Stimulated activated CD8-positive, alpha-beta memory T cell treated with anti-CD3 and anti-CD28 coated beads, Interleukin-7, amount 100 ng/mL, for 4 hours (primary cell): ENCODE measurements around the gene ARHGAP8.

Source experiments
- DNase-seq, 2 donors: peaks; one replicate each; pipeline ENCODE4 v3.0.0-alpha.2; 2020; ENCODE audit warnings: low read depth in 2 of 2

ARHGAP8 gene

GRCh38 chr22:44802071-44802700 is 49.8 kb downstream of the ARHGAP8 start:
- no peak for DNase-seq

- no peak for DNase-seq
Measured at GRCh38 chr22:44802956-44803355, 50.6 kb downstream of the ARHGAP8 start.

- no peak for DNase-seq
Measured at GRCh38 chr22:44804327-44804726, 52.0 kb downstream of the ARHGAP8 start.

- no peak for DNase-seq
Measured at GRCh38 chr22:44805711-44806110, 53.3 kb downstream of the ARHGAP8 start.

- no peak for DNase-seq
Measured at GRCh38 chr22:44807232-44807631, 54.9 kb downstream of the ARHGAP8 start.

GRCh38 chr22:44807915-44808690 is 55.7 kb downstream of the ARHGAP8 start:
- DNase-seq, result no peak

- no peak for DNase-seq
Measured at GRCh38 chr22:44809456-44809855, 57.1 kb downstream of the ARHGAP8 start.

GRCh38 chr22:44811141-44811540 is 58.8 kb downstream of the ARHGAP8 start:
- no peak for DNase-seq

GRCh38 chr22:44813416-44813815 is 61.0 kb downstream of the ARHGAP8 start:
- DNase-seq, result no peak

- no peak for DNase-seq
Measured at GRCh38 chr22:44814266-44815098, 62.1 kb downstream of the ARHGAP8 start.

- DNase-seq, result no peak
Measured at GRCh38 chr22:44815099-44816070, 63.0 kb downstream of the ARHGAP8 start.

- no peak for DNase-seq
Measured at GRCh38 chr22:44816141-44816540, 63.8 kb downstream of the ARHGAP8 start.

GRCh38 chr22:44818727-44819126 is 66.4 kb downstream of the ARHGAP8 start:
- DNase-seq, result no peak

- DNase-seq, result no peak
Measured at GRCh38 chr22:44819966-44820631, 67.7 kb downstream of the ARHGAP8 start.

- DNase-seq, result no peak
Measured at GRCh38 chr22:44821741-44822475, 69.5 kb downstream of the ARHGAP8 start.

- no peak for DNase-seq
Measured at GRCh38 chr22:44822534-44822933, 70.2 kb downstream of the ARHGAP8 start.

- DNase-seq, result no peak
Measured at GRCh38 chr22:44823396-44823795, 71.0 kb downstream of the ARHGAP8 start.

- no peak for DNase-seq
Measured at GRCh38 chr22:44823806-44824205, 71.4 kb downstream of the ARHGAP8 start.

- DNase-seq, result no peak
Measured at GRCh38 chr22:44824271-44824670, 71.9 kb downstream of the ARHGAP8 start.
